NCI-H526 (cell line): ENCODE results near the gene RBFOX2.
"Not testable (repeated sequence)": the region's sequence is repeated elsewhere in the genome, so short reads cannot be mapped to it uniquely, and the experiment has no call there.

Source experiments
- DNase-seq, 2 experiments: peaks; one replicate each; lab custom pipeline; 2025; lab: John Stamatoyannopoulos, UW

RBFOX2 gene, protein sequence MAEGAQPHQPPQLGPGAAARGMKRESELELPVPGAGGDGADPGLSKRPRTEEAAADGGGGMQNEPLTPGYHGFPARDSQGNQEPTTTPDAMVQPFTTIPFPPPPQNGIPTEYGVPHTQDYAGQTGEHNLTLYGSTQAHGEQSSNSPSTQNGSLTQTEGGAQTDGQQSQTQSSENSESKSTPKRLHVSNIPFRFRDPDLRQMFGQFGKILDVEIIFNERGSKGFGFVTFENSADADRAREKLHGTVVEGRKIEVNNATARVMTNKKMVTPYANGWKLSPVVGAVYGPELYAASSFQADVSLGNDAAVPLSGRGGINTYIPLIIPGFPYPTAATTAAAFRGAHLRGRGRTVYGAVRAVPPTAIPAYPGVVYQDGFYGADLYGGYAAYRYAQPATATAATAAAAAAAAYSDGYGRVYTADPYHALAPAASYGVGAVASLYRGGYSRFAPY

DNA sequence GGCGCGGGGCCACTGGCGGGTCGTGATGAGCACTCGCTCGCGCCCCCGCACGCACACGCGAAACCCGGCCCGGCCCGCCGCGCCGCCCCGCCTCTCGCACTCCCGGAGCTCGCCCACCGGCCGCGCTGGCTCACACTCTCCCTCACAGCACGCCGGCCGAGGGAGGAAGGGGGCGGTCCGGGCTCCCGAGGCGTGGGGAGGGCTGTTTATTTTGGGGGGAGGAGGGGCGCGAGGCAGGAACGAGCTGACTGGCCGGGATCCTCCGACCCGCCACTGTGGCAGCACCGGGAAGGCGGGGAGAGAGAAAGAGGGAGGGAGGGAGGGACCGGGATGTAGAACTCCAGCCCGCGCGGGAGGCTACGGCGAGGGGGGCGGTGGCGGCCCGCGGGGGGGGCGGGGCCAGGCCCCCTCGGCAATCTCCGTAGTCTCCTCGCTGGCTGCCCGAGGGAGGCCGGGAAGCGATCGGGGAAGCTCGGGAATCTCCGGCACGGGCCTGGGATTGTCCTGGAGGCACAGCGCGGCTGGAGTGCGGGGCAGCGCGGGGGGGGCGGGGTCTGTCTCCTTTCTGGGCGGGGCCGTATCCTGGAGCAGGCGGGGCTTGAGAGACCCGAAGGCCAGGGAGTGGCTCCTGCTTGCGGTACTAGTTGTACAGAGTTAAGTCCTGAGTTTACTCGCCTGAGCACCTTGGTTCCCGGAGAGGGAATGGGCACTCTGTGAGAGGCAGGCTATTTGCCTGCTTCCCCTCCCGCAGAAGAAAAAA lies at the start of gene RBFOX2:
Gene RBFOX2 (minus strand): TSS at position 179 of the 760 bp plus-strand sequence. CDS start 399 bp downstream, outside the sequence.
- peak; percentile 90 to 95 for DNase-seq

DNA sequence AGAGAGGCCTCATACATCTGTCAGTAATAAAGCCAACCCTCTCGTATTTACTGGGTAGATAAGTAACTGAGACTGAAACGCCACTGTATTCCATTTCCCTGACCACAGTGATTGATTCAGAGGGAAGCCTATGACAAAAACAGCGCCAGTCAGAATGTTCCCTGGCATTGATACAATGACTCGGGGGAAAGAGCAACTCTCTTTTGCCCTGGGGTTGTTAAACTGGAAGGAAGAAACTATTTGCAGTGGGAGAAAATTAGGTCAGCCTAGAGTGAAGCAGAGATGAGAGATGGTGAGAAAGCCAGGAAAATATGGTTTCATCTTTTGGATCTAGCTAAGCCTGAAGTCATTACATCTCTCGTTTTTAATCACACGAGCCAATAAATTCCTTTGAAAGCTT lies 48.6 kb upstream of the RBFOX2 start:
- DNase-seq: no peak

DNA sequence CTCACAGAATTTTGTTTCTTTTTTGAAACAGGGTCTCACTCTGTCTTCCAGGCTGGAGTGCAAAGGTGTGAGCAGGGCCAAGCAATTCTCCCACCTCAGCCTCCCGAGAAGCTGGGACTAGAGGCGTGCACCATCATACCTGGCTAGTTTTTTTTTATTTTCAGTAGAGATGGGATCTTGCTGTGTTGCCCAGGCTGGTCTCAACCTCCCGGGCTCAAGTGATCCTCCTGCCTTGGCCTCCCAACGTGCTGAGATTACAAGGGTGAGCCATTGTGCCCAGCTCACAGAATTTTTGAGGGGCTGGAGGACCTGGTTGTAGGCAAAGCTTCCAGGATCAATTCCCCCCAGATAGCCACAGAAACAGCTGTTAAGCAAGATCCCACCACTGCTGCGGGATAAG lies 47.1 kb upstream of the RBFOX2 start:
- no peak for DNase-seq

DNA sequence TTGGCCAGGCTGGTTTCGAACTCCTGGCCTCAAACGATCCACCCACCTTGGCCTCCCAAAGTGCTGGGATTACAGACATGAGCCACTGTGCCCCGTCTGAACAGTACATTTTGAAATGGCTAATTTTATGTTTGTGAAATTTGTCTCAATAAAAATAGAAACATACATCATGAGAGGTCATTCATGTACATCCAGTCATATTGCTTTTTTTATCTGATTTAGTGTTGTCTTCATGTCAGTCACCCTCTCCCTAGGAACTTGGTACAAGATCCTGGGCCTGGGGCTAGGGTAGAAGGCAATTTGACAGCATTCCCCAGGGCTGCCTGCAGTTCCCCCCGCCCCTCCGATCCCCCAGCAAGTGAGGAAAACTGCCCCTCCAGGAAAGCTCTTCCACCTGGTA lies 46.6 kb upstream of the RBFOX2 start:
- DNase-seq: no peak

DNA sequence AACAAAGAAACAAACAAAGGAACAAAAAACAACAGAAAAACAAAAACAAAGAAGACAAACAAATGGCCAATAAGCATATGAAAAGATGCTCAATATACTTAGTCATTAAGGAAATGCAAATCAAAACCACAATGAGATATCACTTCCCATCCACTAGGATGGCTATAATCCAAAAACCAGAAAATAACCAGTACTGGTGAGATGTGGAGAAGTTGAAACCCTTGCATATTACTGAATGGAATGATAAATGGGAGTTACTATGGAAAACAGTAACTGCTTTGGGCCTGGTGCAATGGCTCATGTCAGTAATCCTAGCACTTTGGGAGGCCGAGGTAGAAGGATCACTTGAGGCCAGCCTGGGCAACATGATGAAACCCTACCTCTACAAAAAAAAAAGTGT lies 44.9 kb upstream of the RBFOX2 start:
- DNase-seq: no peak

DNA sequence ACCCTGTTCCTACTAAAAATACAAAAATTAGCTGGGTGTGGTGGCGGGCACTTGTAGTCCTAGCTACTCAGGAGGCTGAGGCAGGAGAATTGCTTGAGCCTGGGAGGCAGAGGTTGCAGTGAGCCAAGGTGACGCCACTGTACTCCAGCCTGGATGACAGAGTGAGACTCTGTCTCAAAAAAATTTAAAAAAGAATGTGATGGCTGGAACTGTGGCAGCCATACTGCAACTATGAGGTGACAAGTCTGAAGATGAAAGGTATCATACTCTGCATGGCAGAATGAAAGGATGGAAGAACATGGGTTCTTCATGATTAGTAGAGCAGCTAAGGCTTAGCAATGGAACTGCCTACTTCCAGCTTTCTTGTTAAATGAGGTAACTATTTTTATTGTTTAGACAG lies 42.0 kb upstream of the RBFOX2 start:
- not testable (repeated sequence) for DNase-seq

DNA sequence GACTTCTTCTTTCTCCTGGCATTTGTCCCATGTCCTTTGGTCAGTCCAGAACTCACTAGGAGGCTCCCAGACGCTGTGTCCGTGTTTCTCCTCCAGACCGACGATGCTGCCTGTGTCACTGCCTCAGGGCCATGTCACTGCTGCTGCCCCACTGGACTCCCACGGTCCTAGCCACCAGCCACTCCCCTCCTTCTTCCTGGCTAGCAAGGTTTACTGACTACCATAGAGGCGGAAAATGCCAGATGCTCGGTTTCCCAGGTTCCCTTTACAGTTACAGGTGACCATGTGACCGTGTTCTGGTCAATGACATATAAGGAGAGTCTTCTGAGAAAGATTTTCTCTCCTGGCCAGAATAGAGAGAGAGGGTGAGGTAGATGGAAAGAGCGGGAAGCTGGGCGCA lies 40.7 kb upstream of the RBFOX2 start:
- no peak for DNase-seq

DNA sequence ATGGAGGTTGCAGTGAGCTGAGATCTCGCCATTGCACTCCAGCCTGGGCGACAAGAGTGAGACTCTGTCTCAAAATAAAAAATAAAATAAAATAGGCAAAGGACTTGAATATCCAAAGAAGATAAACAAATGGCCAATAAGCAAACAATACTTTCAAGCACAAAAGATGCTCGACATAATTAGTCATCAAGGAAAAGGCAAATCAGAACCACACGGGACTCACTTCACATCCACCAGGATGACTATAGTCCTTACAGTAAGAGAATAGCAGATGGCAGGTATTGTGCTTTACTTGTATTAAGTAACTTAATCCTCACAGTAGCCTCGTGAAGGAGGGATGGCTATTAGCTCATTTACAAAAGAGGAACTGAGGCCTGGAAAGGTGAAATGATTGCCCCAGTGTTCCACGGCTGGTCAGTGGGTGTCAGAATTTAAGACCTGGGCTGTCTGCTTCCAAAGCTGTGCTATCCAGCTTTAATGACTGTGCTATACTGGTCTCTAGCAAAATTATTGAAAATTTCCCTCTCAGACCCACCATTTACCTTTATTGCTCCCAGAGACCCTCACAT lies 40.2 kb upstream of the RBFOX2 start:
- DNase-seq: no peak

DNA sequence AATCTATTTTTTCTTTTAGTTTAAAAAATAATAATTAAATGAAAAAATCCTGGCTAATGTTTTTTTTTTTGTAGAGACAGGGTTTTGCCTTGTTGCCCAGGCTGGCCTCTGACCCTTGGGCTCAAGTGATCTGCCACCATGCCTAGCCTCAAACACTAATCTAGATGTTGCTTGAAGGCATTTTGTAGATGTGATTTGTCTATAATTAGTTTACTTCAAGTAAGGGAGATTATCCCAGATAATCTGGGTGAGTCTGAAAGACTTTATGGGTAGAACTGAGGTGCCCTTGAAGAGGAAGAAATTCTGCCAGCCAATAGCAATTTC lies 38.6 kb upstream of the RBFOX2 start:
- no peak for DNase-seq

DNA sequence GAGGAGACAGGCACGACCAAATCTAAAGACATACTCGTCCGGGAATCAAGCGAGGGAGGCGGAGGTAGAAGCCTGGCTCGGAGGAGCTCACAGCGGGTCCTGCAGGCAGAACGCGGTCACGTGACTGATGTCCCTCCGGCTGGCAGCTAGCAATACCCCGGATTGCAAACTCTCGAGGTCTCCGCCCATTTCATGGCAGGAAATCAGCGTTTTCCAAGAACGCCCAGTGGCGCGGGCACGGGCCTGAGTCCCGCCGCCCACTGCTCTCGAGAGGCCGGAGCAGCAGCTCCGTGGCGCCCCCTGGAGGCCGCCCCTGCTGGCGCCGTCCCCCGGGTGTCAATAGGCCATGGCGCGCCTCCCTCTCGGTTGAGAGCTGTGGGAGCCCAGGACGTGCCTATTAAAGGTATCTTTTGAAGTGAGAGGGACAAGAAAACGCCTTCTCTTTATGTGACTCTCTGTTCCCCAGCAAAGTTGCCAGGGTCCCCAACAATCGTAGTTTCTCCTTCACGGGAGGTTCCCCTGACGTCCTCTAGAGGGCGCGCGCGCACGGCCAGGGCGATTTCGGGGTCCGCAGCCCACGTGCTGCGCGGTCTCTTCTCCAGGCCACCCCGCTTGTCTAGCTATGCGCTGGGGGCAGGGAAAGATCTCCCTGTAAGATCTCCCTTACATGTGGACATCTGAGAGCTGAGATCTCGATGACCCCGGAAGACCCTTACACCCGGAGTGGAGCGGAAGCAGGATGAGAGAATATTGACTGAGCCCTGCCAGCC lies 37.3 kb upstream of the RBFOX2 start:
- peak; percentile 72 to 88 for DNase-seq

DNA sequence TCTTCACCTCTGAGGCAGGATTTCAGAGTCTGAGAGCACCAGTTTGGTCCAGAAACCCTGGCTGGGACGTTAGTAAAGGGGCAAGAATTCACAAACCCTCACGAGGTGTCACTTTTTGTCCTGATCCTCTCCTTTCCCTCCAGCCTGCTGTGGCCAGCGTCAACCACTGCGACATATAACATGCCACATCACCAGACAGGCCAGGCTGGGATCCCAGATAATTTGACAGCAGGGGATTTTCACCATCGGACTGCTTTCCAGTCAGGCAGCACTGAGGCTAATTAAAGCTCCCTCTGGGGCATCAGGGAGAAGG lies 36.8 kb upstream of the RBFOX2 start:
- no peak for DNase-seq

DNA sequence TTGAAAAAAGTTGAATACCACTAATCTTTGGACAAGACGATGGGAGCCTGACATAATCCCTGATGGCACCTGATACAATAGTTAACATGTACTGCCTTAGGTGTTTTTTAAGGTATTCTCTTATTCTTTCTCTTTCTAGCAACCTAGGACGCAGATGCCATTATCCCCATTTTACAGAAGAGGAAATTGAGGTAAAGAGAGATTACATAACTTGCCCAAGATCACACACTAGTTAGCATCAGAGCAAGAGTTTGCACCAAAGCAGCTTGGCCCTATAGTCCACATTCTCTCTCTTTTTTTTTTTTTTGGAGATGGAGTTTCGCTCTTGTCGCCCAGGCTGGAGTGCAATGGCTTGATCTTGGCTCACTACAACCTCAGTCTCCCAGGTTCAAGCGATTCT lies 35.7 kb upstream of the RBFOX2 start:
- no peak for DNase-seq

DNA sequence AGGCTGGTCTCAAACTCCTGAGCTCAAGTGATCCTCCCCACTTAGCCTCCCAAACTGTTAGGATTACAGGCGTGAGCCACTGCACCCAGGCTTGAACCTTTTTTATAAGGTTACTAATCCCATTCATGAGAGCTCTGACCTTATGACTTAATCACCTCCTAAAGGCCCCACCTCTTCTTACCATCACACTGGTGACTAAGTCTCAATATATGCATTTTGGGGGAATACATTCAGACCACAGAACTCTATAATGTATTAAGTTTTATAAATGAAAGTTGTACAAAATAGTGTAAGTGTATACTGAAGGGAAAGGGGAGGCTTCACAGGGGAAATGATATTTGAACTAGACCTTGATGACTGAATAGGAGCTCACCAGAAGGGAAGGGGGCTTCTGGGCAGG lies 28.4 kb upstream of the RBFOX2 start:
- DNase-seq: no peak

DNA sequence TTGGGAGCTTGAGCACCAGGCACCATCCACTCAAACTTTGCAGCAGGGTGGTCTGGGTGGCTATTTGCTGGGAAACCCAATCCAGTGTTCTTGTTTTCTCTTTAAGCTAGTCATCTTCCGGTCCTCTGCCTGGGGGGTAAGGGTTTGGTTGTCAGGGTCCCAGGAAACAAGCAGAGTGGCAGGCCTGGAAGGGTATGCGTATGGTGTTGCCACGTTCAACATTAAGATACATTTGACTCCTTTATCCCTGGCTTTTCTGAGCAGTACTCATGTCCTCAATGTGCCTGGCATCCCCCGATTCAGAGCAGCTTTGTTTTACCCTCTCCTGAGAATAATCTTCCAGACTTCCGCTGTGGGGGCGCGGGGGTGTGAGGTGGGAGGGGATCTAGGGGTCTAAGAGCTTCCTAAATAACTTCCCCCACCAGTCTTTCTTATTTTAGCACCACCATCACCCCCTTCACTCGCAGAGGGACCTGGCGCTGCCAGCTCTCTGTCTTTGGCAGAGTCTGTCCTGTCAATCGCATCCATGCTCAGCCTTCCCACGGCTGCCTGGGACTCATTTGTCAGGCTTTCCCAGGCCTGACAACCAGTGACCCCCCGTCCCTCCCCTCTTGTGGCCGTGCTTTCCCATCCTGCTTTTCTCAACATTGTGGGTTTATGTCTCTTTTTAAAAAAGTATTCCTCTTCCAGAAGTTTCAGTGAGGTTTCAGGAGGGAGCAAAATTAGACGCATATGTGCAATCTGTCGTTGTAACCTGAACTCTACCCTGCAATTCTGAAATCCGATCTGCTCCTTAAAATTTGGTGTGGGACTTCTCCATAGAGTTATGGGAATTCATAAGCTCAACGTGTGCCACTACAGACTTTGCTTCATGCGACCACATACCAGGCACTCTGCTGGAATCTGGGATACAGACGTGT lies 27.0 kb upstream of the RBFOX2 start:
- no peak for DNase-seq

DNA sequence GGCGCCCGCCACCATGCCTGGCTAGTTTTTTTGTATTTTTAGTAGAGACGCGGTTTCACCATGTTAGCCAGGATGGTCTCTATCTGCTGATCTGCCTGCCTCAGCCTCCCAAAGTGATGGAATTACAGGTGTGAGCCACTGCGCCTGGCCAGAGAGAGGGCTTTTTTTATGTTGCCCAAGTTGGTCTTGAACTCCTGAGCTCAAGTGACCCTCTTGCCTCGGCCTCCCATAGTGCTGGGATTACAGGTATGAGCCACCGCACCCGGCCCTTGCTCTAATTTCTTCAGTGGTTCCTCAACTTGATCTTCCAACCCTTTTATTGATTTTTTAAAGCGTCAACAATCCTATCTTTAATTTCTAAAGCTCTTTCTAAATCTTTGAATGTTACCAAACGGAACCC lies 25.8 kb upstream of the RBFOX2 start:
- not testable (repeated sequence) for DNase-seq

DNA sequence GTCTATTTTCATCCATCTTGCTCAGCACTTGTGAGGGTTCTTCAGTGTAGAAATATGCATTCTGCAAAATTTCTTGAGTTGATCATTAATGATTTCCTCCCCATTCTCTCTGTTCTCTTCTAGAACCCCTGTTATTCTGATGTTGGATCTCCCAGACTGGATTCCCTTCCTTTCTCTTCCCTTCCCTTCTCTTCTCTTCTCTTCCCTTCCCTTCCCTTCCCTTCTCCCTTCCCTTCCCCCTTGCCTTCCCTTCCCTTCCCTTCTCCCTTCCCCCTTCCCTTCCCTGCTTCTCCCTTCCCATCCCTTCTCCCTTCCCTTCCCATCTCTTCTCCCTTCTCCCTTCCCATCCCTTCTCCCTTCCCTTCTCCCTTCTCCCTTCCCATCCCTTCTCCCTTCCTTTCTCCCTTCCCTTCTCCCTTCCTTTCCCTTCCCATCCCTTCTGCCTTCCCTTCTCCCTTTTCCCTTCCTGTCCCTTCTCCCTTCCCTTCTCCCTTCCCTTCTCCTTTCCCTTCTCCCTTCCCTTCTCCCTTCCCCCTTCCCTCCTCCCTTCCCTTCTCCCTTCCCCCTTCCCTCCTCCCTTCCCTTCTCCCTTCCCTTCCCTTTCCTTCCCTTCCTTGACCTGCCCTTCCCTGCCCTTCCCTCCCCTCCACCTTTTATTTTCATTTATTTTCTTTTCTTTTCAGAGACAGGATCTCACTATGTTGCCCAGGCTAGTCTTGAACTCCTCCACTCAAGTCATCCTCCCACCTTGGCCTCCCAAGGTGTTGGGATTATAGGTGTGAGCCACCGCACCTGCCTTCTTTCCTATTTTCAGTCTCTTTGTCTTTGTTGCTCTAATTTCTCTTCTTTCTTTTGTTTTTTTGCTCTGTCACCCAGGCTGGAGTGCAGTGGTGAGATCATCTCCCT lies 24.9 kb upstream of the RBFOX2 start:
- DNase-seq: no peak

DNA sequence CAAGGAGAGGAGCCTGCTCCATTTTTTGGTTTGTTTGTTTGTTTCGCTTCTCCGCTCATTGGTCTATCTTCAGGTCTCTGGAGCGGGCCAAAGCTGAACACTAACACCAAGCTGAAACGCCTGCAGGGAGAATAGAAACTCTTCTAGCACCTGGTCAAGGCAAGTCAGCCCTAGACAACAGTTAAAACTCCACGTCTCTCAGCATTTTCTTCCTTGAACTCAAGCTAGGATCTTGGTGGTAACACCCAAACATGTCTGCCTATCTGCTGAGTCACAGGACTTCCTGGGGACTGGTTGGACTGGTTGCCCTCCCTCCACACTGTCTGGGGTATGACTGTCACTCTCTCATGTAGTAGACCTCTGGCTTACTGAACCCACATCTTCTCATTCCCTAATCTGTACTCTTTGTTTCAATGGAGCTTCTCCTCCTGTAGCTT lies 23.9 kb upstream of the RBFOX2 start:
- DNase-seq: no peak

DNA sequence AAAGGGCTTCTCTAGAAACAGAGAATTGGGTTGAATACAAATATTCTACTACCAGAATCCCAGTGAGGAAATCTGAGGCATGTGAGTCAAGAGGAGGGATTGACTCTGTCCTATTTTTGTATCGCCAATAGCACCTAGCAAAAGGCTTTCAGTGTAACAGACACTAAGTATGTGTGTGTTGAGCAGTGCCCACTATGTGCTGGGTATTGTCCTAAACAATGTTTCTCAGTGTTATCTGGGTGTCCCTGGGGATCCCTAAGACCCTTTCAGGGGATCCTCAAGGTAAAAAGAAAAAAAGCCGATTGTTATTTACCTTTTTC lies 21.0 kb upstream of the RBFOX2 start:
- DNase-seq: no peak

DNA sequence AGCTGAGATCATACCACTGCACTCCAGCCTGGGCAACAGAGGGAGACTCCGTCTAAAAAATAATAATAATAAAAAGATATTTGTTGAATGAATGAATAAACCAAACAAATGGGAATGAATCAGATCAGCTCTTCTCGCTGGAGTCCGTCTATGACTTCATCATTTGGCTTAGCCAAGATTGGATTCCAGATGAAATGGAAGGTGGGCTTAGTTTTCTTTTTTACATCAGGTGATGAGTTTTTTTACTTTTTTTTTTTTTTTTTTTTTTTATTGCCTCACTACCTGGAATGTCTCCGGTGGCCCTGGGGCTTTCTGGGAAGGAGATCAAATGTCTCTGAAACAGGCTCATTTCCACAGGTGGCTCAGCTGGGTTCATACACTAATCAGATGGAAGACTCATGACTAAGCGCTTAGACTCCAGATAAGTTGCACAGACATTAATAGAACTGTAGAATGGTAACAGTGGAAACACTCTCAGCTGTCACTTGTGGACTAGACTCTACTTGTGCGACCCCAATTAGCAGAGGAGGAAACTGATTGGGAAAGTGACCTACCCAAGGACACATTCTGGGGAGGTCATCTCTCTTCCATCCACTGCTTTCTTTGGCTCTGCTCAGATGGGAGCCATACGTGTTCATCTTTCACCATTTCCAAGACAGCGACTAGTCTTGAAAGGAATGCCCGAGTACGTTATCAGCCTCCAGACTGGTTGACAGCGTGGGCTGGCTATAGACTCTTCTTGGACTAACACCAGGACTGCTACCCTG lies 20.5 kb upstream of the RBFOX2 start:
- no peak for DNase-seq

DNA sequence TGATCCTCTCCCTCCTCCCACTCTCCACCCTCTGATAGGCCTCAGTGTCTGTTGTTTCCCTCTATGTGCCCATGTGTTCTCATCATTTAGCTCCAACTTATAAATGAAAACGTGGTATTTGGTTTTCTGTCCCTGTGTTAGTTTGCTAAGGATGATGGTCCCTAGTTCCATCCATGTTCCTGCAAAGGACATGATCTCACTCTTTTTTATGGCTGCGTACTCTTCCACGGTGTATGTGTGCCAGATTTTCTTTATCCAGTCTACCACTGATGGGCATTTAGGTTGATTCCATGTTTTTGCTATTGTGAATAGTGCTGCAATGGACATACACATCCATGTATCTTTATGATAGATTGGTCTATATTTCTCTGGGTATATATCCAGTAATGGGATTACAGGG lies 15.9 kb upstream of the RBFOX2 start:
- DNase-seq: not testable (repeated sequence)
